ENCODE results near the gene HYDIN.

HYDIN gene

DNA sequence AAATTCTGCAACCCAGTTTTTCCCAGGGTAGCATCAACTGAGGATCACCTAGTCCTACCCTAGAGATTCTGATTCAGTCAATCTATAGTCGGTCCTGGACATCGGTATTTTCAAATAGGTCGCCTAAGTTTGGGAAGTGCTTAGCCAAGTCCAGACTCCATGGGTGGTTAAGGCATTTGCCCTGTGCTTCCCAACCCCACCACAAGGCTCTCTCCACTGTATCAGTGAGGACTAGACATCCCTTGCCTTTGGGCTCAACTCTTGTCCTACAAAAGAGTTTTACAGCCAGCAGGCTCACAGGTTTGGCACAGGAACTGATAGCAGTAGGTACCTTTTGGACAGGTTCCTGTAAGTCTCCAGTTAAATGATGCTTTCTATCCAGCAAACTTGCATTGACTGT lies 13.8 kb downstream of the HYDIN start:
- Histone ChIP-seq H2AFZ (ENCODE audit: low read length) (no peak overlapping the region), H3K4me3 (ENCODE audit: low read length, poor library complexity, severe bottlenecking) (no peak overlapping the region), H3K4me2 (ENCODE audit: low read depth, low read length, poor library complexity, severe bottlenecking) (no peak overlapping the region), H3K36me3 (ENCODE audit: insufficient read depth, low read length) (no peaks in the 10 kb centered on the region), H3K9ac (ENCODE audit: low read depth, low read length, poor library complexity, severe bottlenecking) (no peak overlapping the region), H3K4me1 (ENCODE audit: insufficient read depth, low read length, poor library complexity, severe bottlenecking) (no peaks in the 10 kb centered on the region), H3K79me2 (ENCODE audit: insufficient read depth, low read length) (no peaks in the 10 kb centered on the region), H4K20me1 (ENCODE audit: insufficient read depth, low read length, poor library complexity, severe bottlenecking) (no peaks in the 10 kb centered on the region), H3K9me3 (ENCODE audit: insufficient read depth, low read depth, low read length) (no peaks in the 10 kb centered on the region), H3K9me2 (replicated peaks; ENCODE audit: low read depth, low read length) (no peaks in the 10 kb centered on the region), H3K27me3 (ENCODE audit: insufficient read depth, low read length, poor library complexity, severe bottlenecking) (no peaks in the 10 kb centered on the region), H3F3A (ENCODE audit: low read depth) (no peaks in the 10 kb centered on the region)
- TF ChIP-seq, protein P1, sequence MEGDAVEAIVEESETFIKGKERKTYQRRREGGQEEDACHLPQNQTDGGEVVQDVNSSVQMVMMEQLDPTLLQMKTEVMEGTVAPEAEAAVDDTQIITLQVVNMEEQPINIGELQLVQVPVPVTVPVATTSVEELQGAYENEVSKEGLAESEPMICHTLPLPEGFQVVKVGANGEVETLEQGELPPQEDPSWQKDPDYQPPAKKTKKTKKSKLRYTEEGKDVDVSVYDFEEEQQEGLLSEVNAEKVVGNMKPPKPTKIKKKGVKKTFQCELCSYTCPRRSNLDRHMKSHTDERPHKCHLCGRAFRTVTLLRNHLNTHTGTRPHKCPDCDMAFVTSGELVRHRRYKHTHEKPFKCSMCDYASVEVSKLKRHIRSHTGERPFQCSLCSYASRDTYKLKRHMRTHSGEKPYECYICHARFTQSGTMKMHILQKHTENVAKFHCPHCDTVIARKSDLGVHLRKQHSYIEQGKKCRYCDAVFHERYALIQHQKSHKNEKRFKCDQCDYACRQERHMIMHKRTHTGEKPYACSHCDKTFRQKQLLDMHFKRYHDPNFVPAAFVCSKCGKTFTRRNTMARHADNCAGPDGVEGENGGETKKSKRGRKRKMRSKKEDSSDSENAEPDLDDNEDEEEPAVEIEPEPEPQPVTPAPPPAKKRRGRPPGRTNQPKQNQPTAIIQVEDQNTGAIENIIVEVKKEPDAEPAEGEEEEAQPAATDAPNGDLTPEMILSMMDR (conservative IDR thresholded peaks at IDR 0.05; ENCODE audit: low read length) = no peak
- TF ChIP-seq EZH2phosphoT487 (IDR thresholded peaks at IDR 0.05; ENCODE audit: borderline replicate concordance) = no peak

DNA sequence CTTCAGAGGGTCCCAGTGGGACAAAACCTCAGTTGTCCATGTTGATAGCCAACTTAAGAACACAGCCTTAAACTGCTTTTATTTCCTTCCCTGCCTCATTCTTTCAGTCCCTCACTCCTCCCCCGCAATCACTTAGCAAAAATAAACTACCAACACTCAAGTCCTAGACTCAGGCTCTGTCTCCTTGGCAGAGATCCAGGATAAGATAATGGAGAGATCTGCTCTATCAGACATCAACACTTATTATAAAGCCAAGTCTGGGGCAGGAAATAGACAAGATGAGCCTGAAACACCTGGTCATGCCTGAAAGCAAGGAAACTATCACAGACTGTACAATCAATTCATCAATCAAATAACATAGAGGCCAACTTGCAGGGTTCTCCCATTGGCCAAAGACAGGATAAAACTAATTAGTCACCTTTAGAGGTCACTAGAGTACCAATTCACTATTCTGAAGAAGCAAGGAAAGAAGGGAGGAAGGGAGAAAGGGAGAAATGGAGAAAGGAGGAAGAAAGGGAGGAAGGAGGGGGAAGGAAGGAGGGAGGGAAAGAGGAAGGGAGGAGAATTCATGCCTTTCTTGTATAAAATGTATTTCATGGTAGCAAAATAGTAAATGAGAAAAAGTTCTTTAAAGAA lies 15.7 kb downstream of the HYDIN start:
- Histone ChIP-seq H2AFZ (ENCODE audit: low read length) (no peak overlapping the region), H3K4me3 (ENCODE audit: low read length, poor library complexity, severe bottlenecking) (no peak overlapping the region), H3K36me3 (ENCODE audit: insufficient read depth, low read length) (no peaks in the 10 kb centered on the region), H3K79me2 (ENCODE audit: insufficient read depth, low read length) (no peaks in the 10 kb centered on the region), H3K27me3 (ENCODE audit: insufficient read depth, low read length, poor library complexity, severe bottlenecking) (no peaks in the 10 kb centered on the region), H4K20me1 (ENCODE audit: insufficient read depth, low read length, poor library complexity, severe bottlenecking) (no peaks in the 10 kb centered on the region), H3F3A (ENCODE audit: low read depth) (no peaks in the 10 kb centered on the region), H3K4me2 (ENCODE audit: low read depth, low read length, poor library complexity, severe bottlenecking) (no peak overlapping the region), H3K9me3 (ENCODE audit: insufficient read depth, low read depth, low read length) (no peaks in the 10 kb centered on the region), H3K9ac (ENCODE audit: low read depth, low read length, poor library complexity, severe bottlenecking) (no peak overlapping the region), H3K4me1 (ENCODE audit: insufficient read depth, low read length, poor library complexity, severe bottlenecking) (no peaks in the 10 kb centered on the region), H3K9me2 (replicated peaks; ENCODE audit: low read depth, low read length) (no peaks in the 10 kb centered on the region)
- TF ChIP-seq, protein P1 (conservative IDR thresholded peaks at IDR 0.05; ENCODE audit: low read length) = peak; percentile 56
- TF ChIP-seq EZH2phosphoT487 (IDR thresholded peaks at IDR 0.05; ENCODE audit: borderline replicate concordance) = no peak

DNA sequence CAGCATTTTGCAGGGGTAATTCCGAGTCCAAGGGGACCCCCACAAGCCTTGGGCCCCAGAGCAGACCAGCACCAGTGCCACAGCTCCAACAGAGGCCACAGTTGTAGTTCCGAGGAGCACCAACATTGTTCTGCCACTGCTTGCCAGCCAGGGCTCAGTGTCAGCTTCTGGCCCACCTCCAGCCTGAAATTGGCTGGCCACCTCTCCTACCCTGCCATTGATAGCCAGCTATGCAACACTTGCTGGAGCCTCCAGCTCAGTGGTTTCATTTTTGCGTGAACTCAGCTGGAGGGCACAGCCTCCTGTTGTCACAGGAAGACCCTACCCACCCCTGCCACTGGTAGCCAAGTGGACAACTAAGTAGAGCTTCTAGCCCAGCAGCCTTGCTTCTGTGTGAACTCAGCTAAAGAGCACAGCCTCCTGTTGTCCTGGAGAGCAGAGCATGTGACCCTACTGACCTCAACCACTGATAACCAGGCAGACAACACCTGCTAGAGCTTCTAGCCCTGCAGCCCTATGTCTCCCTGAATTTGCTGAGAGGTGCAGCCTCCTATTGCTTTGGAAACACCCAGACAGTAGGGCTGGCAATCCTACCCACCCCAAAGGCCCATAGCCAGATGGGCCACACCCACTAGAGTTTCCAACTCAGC lies 24.9 kb downstream of the HYDIN start:
- H4K20me1 ChIP-seq (ENCODE audit: insufficient read depth, low read length, poor library complexity, severe bottlenecking) = no peaks in the 10 kb centered on the region
- H3K9ac ChIP-seq (ENCODE audit: low read depth, low read length, poor library complexity, severe bottlenecking) = no peak overlapping the region
- no peaks in the 10 kb centered on the region for H3K4me1 ChIP-seq (ENCODE audit: insufficient read depth, low read length, poor library complexity, severe bottlenecking)
- H2AFZ ChIP-seq (ENCODE audit: low read length) = no peak overlapping the region
- H3K79me2 ChIP-seq (ENCODE audit: insufficient read depth, low read length) = no peaks in the 10 kb centered on the region
- no peaks in the 10 kb centered on the region for H3K36me3 ChIP-seq (ENCODE audit: insufficient read depth, low read length)
- H3K9me2 ChIP-seq (replicated peaks; ENCODE audit: low read depth, low read length) = no peaks in the 10 kb centered on the region
- no peak overlapping the region for H3K4me3 ChIP-seq (ENCODE audit: low read length, poor library complexity, severe bottlenecking)
- H3K4me2 ChIP-seq (ENCODE audit: low read depth, low read length, poor library complexity, severe bottlenecking) = no peak overlapping the region
- no peak for TF ChIP-seq EZH2phosphoT487 (IDR thresholded peaks at IDR 0.05; ENCODE audit: borderline replicate concordance)
- TF ChIP-seq, protein P1 (conservative IDR thresholded peaks at IDR 0.05; ENCODE audit: low read length) = no peak
- no peaks in the 10 kb centered on the region for H3F3A ChIP-seq (ENCODE audit: low read depth)
- peaks cover 2% of the 10 kb centered on the region; the same call in 1 of the 2 replicates for H3K9me3 ChIP-seq (ENCODE audit: insufficient read depth, low read depth, low read length)
- H3K27me3 ChIP-seq (ENCODE audit: insufficient read depth, low read length, poor library complexity, severe bottlenecking) = no peaks in the 10 kb centered on the region

Data from Loucy (cell line).